ENCODE measurements around the gene PLCH2.

Gene PLCH2

GRCh38 chr1:2442661-2443060 is 33.4 kb upstream of the PLCH2 start:
- H2AFZ ChIP-seq (ENCODE audit: low read depth) = no peak overlapping the region
- H3K4me3 ChIP-seq (IDR thresholded peaks at IDR 0.05; ENCODE audit: insufficient read depth, low read depth, low read length) = no peak overlapping the region
- H3K4me2 ChIP-seq = no peak overlapping the region
- H3K27me3 ChIP-seq (ENCODE audit: insufficient read depth, low read depth) = peaks cover 84% of the 10 kb centered on the region
- H3K36me3 ChIP-seq (ENCODE audit: insufficient read depth) = no peaks in the 10 kb centered on the region
- no peak overlapping the region for H3K9ac ChIP-seq
- no peak for TF ChIP-seq CTCF (conservative IDR thresholded peaks at IDR 0.05; ENCODE audit: low read depth, low read length)
- H3K4me1 ChIP-seq (ENCODE audit: low read depth, poor library complexity, severe bottlenecking) = peaks cover 15% of the 10 kb centered on the region
- H4K20me1 ChIP-seq (ENCODE audit: insufficient read depth) = no peaks in the 10 kb centered on the region
- H3K79me2 ChIP-seq (ENCODE audit: insufficient read depth, low read depth) = no peaks in the 10 kb centered on the region
- H3K27ac ChIP-seq = no peak overlapping the region

- Histone ChIP-seq H3K36me3 (ENCODE audit: insufficient read depth) (no peaks in the 10 kb centered on the region), H3K4me3 (IDR thresholded peaks at IDR 0.05; ENCODE audit: insufficient read depth, low read depth, low read length) (no peak overlapping the region), H3K79me2 (ENCODE audit: insufficient read depth, low read depth) (no peaks in the 10 kb centered on the region), H3K27me3 (ENCODE audit: insufficient read depth, low read depth) (peaks cover 87% of the 10 kb centered on the region), H3K4me2 (no peak overlapping the region), H3K4me1 (ENCODE audit: low read depth, poor library complexity, severe bottlenecking) (peaks cover 15% of the 10 kb centered on the region), H3K27ac (no peak overlapping the region), H2AFZ (ENCODE audit: low read depth) (no peak overlapping the region), H3K9ac (no peak overlapping the region), H4K20me1 (ENCODE audit: insufficient read depth) (no peaks in the 10 kb centered on the region)
- TF ChIP-seq CTCF (conservative IDR thresholded peaks at IDR 0.05; ENCODE audit: low read depth, low read length) = no peak
These were observed 32.6 kb upstream of the PLCH2 start for GRCh38 chr1:2443277-2444137.

GRCh38 chr1:2444138-2444591 is 31.9 kb upstream of the PLCH2 start:
- no peaks in the 10 kb centered on the region for H4K20me1 ChIP-seq (ENCODE audit: insufficient read depth)
- H3K36me3 ChIP-seq (ENCODE audit: insufficient read depth) = no peaks in the 10 kb centered on the region
- H3K4me3 ChIP-seq (IDR thresholded peaks at IDR 0.05; ENCODE audit: insufficient read depth, low read depth, low read length) = no peak overlapping the region
- H3K9ac ChIP-seq = no peak overlapping the region
- H3K27me3 ChIP-seq (ENCODE audit: insufficient read depth, low read depth) = peaks cover 88% of the 10 kb centered on the region
- H2AFZ ChIP-seq (ENCODE audit: low read depth) = no peak overlapping the region
- no peak overlapping the region for H3K27ac ChIP-seq
- H3K79me2 ChIP-seq (ENCODE audit: insufficient read depth, low read depth) = no peaks in the 10 kb centered on the region
- H3K4me1 ChIP-seq (ENCODE audit: low read depth, poor library complexity, severe bottlenecking) = peaks cover 9% of the 10 kb centered on the region
- TF ChIP-seq CTCF (conservative IDR thresholded peaks at IDR 0.05; ENCODE audit: low read depth, low read length) = no peak
- no peak overlapping the region for H3K4me2 ChIP-seq

- H3K27ac ChIP-seq = no peak overlapping the region
- no peaks in the 10 kb centered on the region for H3K79me2 ChIP-seq (ENCODE audit: insufficient read depth, low read depth)
- no peaks in the 10 kb centered on the region for H3K4me1 ChIP-seq (ENCODE audit: low read depth, poor library complexity, severe bottlenecking)
- H3K36me3 ChIP-seq (ENCODE audit: insufficient read depth) = no peaks in the 10 kb centered on the region
- TF ChIP-seq CTCF (conservative IDR thresholded peaks at IDR 0.05; ENCODE audit: low read depth, low read length) = no peak
- no peak overlapping the region for H2AFZ ChIP-seq (ENCODE audit: low read depth)
- H3K27me3 ChIP-seq (ENCODE audit: insufficient read depth, low read depth) = peaks cover 87% of the 10 kb centered on the region
- no peaks in the 10 kb centered on the region for H4K20me1 ChIP-seq (ENCODE audit: insufficient read depth)
- no peak overlapping the region for H3K4me3 ChIP-seq (IDR thresholded peaks at IDR 0.05; ENCODE audit: insufficient read depth, low read depth, low read length)
- no peak overlapping the region for H3K4me2 ChIP-seq
- no peak overlapping the region for H3K9ac ChIP-seq
These were observed 30.8 kb upstream of the PLCH2 start for GRCh38 chr1:2445162-2445822.

Data from KMS-11 (cell line).